GM12801 (cell line): ENCODE measurements around the gene SLCO4A1.

Source experiments
- CTCF ChIP-seq: IDR thresholded peaks from one replicate; pipeline ENCODE4 v1.5.1; 2011; ENCODE audit warnings: control low read depth; ENCODE audit not compliant: insufficient read length; ENCODE audit errors: extremely low read depth

SLCO4A1 gene

GRCh38 chr20:62670998-62671397 is 28.7 kb downstream of the SLCO4A1 start:
- TF ChIP-seq CTCF: no peak

DNA sequence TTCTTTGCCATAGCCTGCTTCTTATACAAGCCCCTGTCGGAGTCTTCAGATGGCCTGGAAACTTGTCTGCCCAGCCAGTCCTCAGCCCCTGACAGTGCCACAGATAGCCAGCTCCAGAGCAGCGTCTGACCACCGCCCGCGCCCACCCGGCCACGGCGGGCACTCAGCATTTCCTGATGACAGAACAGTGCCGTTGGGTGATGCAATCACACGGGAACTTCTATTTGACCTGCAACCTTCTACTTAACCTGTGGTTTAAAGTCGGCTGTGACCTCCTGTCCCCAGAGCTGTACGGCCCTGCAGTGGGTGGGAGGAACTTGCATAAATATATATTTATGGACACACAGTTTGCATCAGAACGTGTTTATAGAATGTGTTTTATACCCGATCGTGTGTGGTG is 29.5 kb downstream of the SLCO4A1 start:
- TF ChIP-seq CTCF: no peak

GRCh38 chr20:62674370-62674769 is 32.1 kb downstream of the SLCO4A1 start:
- no peak for TF ChIP-seq CTCF

DNA sequence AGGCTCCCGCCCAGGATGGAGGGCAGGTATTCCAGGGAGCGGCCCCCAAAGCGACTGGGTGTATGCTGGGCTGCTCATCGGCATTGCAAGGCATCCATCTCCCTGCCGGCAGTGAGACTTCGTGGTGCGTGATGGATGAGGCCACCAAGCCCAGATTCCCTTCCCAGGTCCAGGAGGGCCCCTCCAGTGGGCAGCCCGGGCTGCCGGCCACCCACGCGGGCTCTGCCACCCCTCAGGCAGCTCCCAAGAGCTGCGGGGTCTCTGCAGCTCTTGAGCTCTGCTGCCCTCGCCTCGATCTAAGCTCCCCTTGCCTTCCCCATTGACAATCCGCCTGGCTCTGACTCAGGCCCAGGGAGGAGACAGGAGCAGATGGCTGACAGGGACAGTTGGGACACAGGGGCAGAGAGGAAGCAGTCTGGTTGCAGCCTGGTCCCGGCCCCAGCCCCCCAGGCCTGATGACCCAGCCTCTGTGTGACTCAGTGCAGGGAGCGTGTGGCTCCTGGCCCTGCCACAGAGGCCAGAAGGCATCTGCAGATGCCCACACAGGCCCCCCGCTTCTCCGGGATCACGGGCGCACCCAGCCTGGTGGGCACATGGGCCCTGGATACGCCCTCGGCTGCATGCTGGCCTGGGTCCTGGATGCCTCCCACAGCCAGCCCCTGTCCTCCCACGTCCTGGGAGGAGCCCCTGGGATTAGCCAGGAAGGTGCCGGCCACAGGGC is 33.0 kb downstream of the SLCO4A1 start:
- TF ChIP-seq CTCF: no peak

GRCh38 chr20:62675877-62676260 is 33.6 kb downstream of the SLCO4A1 start:
- TF ChIP-seq CTCF: no peak

- no peak for TF ChIP-seq CTCF
Observed at GRCh38 chr20:62676976-62677375, 34.7 kb downstream of the SLCO4A1 start.

GRCh38 chr20:62677678-62678077 is 35.4 kb downstream of the SLCO4A1 start:
- no peak for TF ChIP-seq CTCF

DNA sequence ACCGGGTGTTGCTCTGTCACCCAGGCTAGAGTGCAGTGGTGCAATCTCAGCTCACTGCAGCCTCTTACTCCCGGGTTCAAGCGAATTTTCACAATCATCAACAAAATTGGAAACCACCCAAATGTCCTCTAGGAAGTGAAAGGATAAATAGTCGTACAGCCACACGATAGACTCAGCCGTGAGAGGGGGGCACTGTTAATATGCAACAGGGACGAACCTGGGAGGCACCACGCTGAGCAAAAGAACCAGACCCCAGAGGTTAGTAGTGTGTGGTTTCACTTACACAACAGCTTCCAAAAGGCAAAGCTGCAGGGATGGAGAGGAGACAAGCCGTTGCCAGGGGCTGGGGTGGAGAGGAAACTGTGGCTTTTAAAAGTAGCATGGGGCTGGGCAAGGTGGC is 36.2 kb downstream of the SLCO4A1 start:
- TF ChIP-seq CTCF: no peak
